Endodermal cell (in vitro differentiated cells): ENCODE measurements around the gene TDRD10. TPM values are rescaled to one million over a fixed set of nuclear protein-coding genes. Genes with fewer than 3 reads are reported as not detected.

Experiments
- DNase-seq: peaks from one replicate; pipeline ENCODE4 v3.0.0-alpha.2; 2017
- H3K27ac ChIP-seq: 2 replicates; pipeline ENCODE4 v1.5.1; 2013; ENCODE audit warnings: mild to moderate bottlenecking, low read depth, low read length, moderate library complexity
- H3K27me3 ChIP-seq: 2 replicates; pipeline ENCODE4 v1.6.1; 2013; ENCODE audit warnings: mild to moderate bottlenecking, low read length, moderate library complexity; ENCODE audit not compliant: insufficient read depth, control insufficient read depth, poor library complexity, severe bottlenecking
- H3K36me3 ChIP-seq: 2 replicates; pipeline ENCODE4 v1.7.0; 2013; ENCODE audit warnings: mild to moderate bottlenecking, low read length, moderate library complexity; ENCODE audit not compliant: control insufficient read depth, insufficient read depth
- H3K4me1 ChIP-seq: one replicate; pipeline ENCODE4 v1.7.0; 2013; ENCODE audit warnings: low read length; ENCODE audit not compliant: control insufficient read depth, insufficient read depth
- H3K4me3 ChIP-seq: 2 replicates; pipeline ENCODE4 v1.5.1; 2013; ENCODE audit warnings: mild to moderate bottlenecking, low read length, moderate library complexity
- H3K9ac ChIP-seq: 2 replicates; pipeline ENCODE4 v1.6.1; 2013; ENCODE audit warnings: mild to moderate bottlenecking, low read length, moderate library complexity; ENCODE audit not compliant: poor library complexity, severe bottlenecking; ENCODE audit errors: extremely low read depth
- H3K9me3 ChIP-seq: 2 replicates; pipeline ENCODE4 v1.6.1; 2013; ENCODE audit warnings: mild to moderate bottlenecking, low read length, moderate library complexity; ENCODE audit not compliant: control insufficient read depth
- H3K27ac Mint-ChIP-seq: 2 replicates; pipeline ENCODE4 v1.8.0; 2020; ENCODE audit warnings: mixed read lengths
- H3K27me3 Mint-ChIP-seq: 2 replicates; pipeline ENCODE4 v1.8.0; 2021; ENCODE audit warnings: mild to moderate bottlenecking, mixed read lengths; ENCODE audit not compliant: insufficient read depth
- H3K36me3 Mint-ChIP-seq: 2 replicates; pipeline ENCODE4 v1.8.0; 2020; ENCODE audit warnings: low read depth, mixed read lengths
- H3K4me1 Mint-ChIP-seq: 2 replicates; pipeline ENCODE4 v1.8.0; 2020; ENCODE audit warnings: mixed read lengths
- H3K4me3 Mint-ChIP-seq: 2 replicates; pipeline ENCODE4 v1.8.0; 2020; ENCODE audit warnings: mild to moderate bottlenecking, moderate library complexity, mixed read lengths
- H3K9me3 Mint-ChIP-seq: 2 replicates; pipeline ENCODE4 v1.8.0; 2020; ENCODE audit warnings: mild to moderate bottlenecking, mixed read lengths
- CTCF ChIP-seq: fragments of 200-600 bp; sonication (generic); conservative IDR thresholded peaks from 2 replicates; pipeline ENCODE4 v1.5.0; 2021; ENCODE audit warnings: antibody characterized with exemption, mild to moderate bottlenecking
- WGBS, 2 experiments: methylation state at CpG; one replicate each; pipeline versions ENCODE4 v1.1.5 to v1.1.7; 2013; ENCODE audit warnings: missing lambda C conversion rate in 2 of 2, mixed read lengths in 1 of 2; ENCODE audit not compliant: insufficient coverage in 1 of 2, insufficient read length in 1 of 2; 5-methylcytosine and 5-hydroxymethylcytosine counted together
- total RNA-seq, 2 donors: library from RNA; stranded (reverse); fragmentation: NEBNext Ultra II Directional in 1 of 2; extraction: Animal tissue kit (Norgen Biotek cat#: 25700) in 1 of 2; gene quantifications; 2 replicates in 1 of 2; 3 replicates in 1 of 2; pipeline ENCODE4 v1.2.1, GENCODE V29; 2021

TDRD10 gene
- total RNA-seq, 2 donors from 2014 or later: not detected

GRCh38 chr1:154474802-154475201 is 27.2 kb upstream of the TDRD10 start:
- Mint-ChIP-seq H3K27ac (no peak overlapping the region), H3K9me3 (no peaks in the 10 kb centered on the region), H3K4me3 (no peak overlapping the region), H3K36me3 (no peaks in the 10 kb centered on the region), H3K4me1 (no peaks in the 10 kb centered on the region), H3K27me3 (no peaks in the 10 kb centered on the region)
- no peaks in the 10 kb centered on the region for H3K9me3 ChIP-seq
- no peak overlapping the region for H3K9ac ChIP-seq
- no peaks in the 10 kb centered on the region for H3K36me3 ChIP-seq
- WGBS, 2 experiments: 87 to 90% methylated on average over 2 to 3 of the region's 3 CpGs
- no peak overlapping the region for H3K4me3 ChIP-seq
- TF ChIP-seq CTCF: no peak
- DNase-seq: no peak
- no peaks in the 10 kb centered on the region for H3K27me3 ChIP-seq
- no peak overlapping the region for H3K27ac ChIP-seq
- H3K4me1 ChIP-seq: no peaks in the 10 kb centered on the region

- Histone ChIP-seq H3K9ac (no peak overlapping the region), H3K9me3 (no peaks in the 10 kb centered on the region), H3K27ac (no peak overlapping the region), H3K36me3 (no peaks in the 10 kb centered on the region), H3K4me1 (peaks cover 4% of the 10 kb centered on the region), H3K4me3 (no peak overlapping the region), H3K27me3 (no peaks in the 10 kb centered on the region)
- Mint-ChIP-seq H3K4me3 (no peak overlapping the region), H3K36me3 (no peaks in the 10 kb centered on the region), H3K9me3 (no peaks in the 10 kb centered on the region), H3K27ac (no peak overlapping the region), H3K27me3 (no peaks in the 10 kb centered on the region), H3K4me1 (peaks cover 4% of the 10 kb centered on the region)
- DNase-seq: no peak
- 95% methylated on average over 1 of the region's 1 CpG; no CpG with 5 or more reads in 1 of the 2 experiments for WGBS, 2 experiments
- no peak for TF ChIP-seq CTCF
These were observed 25.2 kb upstream of the TDRD10 start for GRCh38 chr1:154476791-154477190.

GRCh38 chr1:154478013-154478412 is 24.0 kb upstream of the TDRD10 start:
- no peak overlapping the region for H3K9ac ChIP-seq
- Mint-ChIP-seq H3K4me3 (no peak overlapping the region), H3K27ac (no peak overlapping the region), H3K36me3 (no peaks in the 10 kb centered on the region), H3K9me3 (no peaks in the 10 kb centered on the region), H3K4me1 (peaks cover 4% of the 10 kb centered on the region), H3K27me3 (no peaks in the 10 kb centered on the region)
- WGBS, 2 experiments: 96 to 100% methylated on average over 7 of the region's 8 CpGs
- H3K4me1 ChIP-seq: peaks cover 4% of the 10 kb centered on the region
- H3K36me3 ChIP-seq: no peaks in the 10 kb centered on the region
- no peaks in the 10 kb centered on the region for H3K27me3 ChIP-seq
- H3K27ac ChIP-seq: no peak overlapping the region
- H3K9me3 ChIP-seq: no peaks in the 10 kb centered on the region
- TF ChIP-seq CTCF: no peak
- DNase-seq: no peak
- H3K4me3 ChIP-seq: no peak overlapping the region
